LHCN-M2 (cell line): Measurements from ENCODE around the gene GIMAP7. TPM values are rescaled to one million over a fixed set of nuclear protein-coding genes. Genes with fewer than 3 reads are reported as not detected.
"Not testable (repeated sequence)": the region's sequence is repeated elsewhere in the genome, so short reads cannot be mapped to it uniquely, and the experiment has no call there.

Source experiments
- DNase-seq: peaks from one replicate; pipeline ENCODE4 v3.0.0-alpha.2; 2012; ENCODE audit warnings: low read depth
- total RNA-seq: library from RNA; depleted of rRNA; stranded (reverse); fragments of >200 nt; gene quantifications from 2 replicates; pipeline ENCODE4 v1.2.3, GENCODE V29; 2014

The GIMAP7 gene
- total RNA-seq, 1 experiment from 2014 or later, result not detected

DNA sequence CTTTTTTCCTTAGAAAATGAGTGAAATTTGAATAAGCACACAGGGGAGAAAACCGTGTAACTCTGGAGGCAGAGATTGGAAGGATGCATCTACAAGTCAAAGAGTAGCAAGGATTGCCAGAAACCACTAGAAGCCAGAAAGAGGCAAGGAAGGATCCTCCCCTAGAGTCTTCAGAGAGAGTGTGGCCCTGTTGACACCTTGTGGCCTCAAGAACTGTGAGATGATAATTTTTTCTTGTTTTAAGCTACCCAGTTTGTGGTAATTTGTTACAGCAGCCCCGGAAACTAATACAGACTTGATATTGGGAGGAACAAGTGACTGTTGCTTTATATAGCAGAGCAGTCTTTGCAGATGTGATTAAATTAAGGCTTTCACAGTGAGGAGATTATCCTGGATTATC lies 3.6 kb upstream of the GIMAP7 start:
- DNase-seq, result no peak

- DNase-seq, result no peak
These were observed 914 bp upstream of the GIMAP7 start for GRCh38 chr7:150513758-150514157.

- DNase-seq, result no peak
These were observed 826 bp downstream of the GIMAP7 start for GRCh38 chr7:150515248-150516147.

- no peak for DNase-seq
These were observed 2.5 kb downstream of the GIMAP7 start for GRCh38 chr7:150516956-150517745.

GRCh38 chr7:150519310-150519709 lies 4.6 kb downstream of the GIMAP7 start:
- DNase-seq, result no peak

DNA sequence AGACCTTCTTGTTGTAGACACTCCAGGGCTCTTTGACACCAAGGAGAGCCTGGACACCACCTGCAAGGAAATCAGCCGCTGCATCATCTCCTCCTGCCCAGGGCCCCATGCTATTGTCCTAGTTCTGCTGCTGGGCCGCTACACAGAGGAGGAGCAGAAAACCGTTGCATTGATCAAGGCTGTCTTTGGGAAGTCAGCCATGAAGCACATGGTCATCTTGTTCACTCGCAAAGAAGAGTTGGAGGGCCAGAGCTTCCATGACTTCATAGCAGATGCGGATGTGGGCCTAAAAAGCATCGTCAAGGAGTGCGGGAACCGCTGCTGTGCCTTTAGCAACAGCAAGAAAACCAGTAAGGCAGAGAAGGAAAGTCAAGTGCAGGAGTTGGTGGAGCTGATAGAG lies 5.5 kb downstream of the GIMAP7 start:
- DNase-seq, result no peak

DNA sequence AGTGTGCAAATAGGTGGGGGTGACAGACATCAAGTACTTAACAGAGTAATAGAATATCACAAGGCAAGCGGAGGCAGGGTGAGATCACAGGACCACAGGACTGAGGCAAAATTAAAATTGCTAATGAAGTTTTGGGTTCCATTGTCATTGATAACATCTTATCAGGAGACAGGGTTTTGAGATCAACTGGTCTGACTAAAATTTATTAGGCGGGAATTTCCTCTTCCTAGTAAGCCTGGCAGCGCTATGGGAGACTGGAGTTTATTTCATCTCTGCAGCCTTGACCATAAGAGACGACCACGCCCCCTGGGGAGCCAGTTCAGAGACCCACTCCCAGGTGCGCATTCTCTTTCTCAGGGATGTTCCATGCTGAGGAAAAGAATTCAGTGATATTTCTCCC lies 8.3 kb downstream of the GIMAP7 start:
- not testable (repeated sequence) for DNase-seq

DNA sequence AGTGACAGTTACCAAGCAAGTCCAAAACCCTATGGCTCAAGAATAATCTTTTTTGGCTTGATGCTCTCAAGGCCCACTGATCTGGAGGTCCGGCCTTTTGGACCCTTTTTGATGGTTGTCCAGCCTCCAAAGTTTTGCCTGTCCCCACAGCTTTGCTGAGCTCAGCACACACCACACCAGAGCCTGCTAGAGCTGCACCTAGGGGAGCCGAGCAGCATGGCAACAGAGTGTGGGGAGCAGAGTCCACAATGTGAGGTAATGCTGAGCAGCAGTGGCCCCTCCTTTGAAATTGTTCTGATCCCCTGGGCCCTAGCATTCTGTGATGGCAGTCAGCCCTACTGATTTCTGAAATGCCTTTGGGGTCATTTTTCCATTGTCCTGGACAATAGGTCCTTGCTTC lies 9.3 kb downstream of the GIMAP7 start:
- DNase-seq, result no peak

- no peak for DNase-seq
These were observed 17.0 kb downstream of the GIMAP7 start for GRCh38 chr7:150531704-150532103.

GRCh38 chr7:150538259-150538658 lies 23.6 kb downstream of the GIMAP7 start:
- no peak for DNase-seq

DNA sequence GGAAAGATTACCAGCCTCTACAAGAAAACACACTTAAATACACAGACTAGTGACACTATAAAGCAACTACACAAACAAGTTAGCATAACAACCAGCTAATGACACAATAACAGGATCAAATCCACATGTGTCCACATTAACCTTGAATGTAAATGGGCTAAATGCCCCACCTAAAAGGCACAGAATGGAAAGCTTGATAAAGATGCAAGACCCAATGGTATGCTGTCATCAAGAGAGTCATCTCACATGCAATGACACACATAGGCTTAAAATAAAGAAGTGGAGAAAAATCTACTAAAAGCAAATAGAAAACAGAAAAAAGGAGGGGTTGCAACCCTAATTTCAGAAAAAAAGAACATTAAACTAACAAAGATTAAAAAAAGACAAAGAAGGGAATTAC lies 38.5 kb downstream of the GIMAP7 start:
- DNase-seq, result no peak

DNA sequence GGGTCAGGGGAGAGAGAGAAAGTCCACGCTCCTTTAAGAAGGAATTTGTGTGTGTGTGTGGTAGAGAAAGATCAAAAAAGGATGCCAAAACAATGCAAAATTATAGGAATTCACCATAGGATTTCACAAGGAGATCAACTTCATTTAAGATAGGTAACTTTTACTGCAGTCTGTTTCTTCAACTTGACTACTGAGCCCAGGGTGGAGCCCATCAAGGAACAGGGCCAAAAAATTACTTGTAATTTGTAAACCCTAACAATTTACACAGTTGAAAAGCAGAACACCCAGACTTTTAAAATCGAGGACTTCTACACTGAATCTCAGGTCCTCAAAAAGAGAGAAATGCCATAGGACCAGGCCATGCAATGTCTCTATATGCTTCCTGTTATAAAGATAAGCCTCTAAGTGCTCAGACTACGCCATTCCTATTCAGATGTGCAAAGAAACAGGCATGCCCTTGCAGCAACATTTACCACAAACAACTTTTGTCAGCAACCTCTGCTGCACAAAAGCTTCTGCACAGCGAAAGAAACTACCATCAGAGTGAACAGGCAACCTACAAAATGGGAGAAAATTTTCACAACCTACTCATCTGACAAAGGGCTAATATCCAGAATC lies 42.0 kb downstream of the GIMAP7 start:
- no peak for DNase-seq

DNA sequence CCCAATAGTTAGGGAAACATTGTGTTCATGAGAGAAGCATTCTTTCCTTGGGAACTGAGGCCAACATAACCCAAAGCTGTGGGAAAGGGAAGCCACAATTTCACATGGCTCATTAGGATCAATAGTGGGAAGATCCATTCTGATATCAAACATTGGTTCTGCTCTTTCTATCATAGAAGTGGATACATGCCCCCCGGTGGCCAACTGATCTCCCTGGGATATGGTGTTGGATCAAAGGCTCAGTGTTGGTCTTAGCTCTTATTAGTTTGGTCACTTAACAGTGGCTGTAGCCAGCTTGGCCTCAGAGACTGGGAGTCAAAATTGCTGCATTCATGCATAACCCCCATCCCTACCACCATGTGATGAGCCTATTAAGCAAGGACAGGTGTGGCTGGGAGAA lies 45.8 kb downstream of the GIMAP7 start:
- DNase-seq, result no peak

DNA sequence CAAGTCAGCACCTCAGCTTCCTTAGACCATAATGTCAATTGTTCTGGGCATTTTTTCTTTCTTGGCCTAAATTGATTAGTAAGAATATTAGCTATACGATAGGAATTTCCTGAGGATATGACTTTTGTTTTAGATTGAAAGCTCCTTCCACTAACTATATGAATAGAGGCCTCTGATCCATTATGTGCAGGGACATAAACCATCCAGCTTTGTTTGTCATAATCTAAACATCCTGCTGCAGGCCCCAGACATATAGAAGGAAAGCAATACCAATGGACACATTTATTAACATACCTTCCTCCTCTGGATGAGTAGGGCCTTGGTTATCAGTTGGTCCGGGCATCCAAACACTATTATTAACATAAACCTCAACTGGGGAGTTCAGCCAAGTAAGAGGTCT lies 48.2 kb downstream of the GIMAP7 start:
- DNase-seq, result no peak

DNA sequence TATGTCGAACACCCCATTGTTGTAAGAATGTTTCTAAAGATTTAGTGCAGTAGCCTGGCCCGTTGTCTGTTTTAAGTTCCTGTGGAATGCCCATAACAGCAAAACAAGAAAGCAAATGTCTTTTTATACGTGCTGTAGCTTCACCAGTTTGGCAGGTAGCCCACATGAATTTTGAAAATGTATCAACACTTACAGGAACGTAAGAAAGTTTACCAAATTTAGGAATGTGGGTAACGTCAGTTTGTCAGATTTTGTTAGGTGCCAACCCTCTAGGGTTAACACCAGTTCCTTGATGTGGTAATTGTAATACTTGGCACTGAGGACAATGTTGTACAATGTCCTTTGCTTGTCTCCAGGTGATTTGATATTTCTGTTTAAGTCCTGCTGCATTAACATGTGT lies 49.3 kb downstream of the GIMAP7 start:
- no peak for DNase-seq

- DNase-seq, result no peak
These were observed 49.9 kb downstream of the GIMAP7 start for GRCh38 chr7:150564566-150564965.

DNA sequence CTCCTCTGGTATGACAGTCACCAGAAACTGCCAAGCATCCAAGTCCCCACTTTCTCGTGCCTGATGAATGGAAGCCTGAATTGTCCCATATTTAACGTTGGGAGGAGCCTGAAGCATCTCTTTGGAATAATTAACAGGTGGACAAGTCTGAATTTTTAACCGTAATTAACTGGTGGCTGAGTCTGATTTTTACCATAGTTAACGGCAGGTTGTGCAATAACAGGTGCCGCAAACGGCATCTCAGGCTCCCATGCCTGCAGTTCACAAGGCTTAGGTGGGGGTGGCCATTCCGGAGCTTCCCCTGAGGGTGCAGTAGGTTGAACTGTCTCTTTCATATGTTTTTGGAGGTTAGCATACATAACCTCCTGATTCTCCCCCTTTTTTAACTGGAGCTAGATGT lies 50.6 kb downstream of the GIMAP7 start:
- no peak for DNase-seq

DNA sequence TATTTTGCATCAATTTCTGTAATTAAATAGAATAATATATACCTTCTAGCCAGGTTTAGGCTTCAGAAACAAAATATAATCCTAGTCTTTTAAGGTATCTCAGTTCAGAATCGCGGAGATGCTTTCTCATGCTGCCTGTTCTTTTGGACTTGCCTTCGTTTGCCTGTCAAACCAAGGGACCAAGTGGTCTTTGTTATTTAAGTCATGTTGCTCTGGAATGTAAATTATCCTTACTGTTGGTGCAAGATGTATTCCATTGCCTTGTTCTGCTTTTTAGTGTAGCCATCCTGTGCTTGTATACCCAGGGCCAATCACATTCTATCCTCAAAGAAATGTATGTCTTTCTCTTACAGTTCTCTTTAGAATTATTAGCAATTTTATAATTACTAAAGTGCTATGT lies 51.5 kb downstream of the GIMAP7 start:
- no peak for DNase-seq

DNA sequence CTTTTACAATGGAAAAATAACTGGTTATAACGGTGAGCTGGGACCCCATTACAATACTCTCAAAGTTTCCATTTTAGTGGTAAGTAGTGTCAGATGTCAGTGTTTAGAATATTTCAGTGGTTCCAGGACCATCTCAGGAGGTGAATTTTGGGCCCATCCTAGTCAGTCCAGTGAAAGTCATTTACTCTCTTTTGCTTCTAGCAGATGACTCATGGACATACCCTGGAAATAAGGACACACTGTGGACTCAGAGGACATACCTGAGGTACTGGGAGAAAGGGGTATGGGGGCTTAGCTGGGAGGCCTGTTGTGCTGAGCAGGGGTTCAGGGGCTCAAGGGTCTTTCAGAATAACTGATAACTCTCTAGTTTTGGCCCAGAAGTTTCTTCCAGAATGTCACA lies 51.9 kb downstream of the GIMAP7 start:
- no peak for DNase-seq

GRCh38 chr7:150567169-150567568 lies 52.5 kb downstream of the GIMAP7 start, which contains the start of gene GIMAP4:
Gene GIMAP4 (plus strand): TSS chr7:150567390. CDS start chr7:150569902, 2,512 bp downstream.
- no peak for DNase-seq

- DNase-seq, result no peak
These were observed 53.2 kb downstream of the GIMAP7 start for GRCh38 chr7:150567871-150568301.

GRCh38 chr7:150568714-150569113 lies 54.0 kb downstream of the GIMAP7 start:
- DNase-seq, result no peak
